HCT116 (cell line): ENCODE results near the gene ATG16L2. TPM values are rescaled to one million over a fixed set of nuclear protein-coding genes. Genes with fewer than 3 reads are reported as not detected.

Experiments
- ATAC-seq: fragments of 200-7000 bp; cut with Tn5 transposase; 2 replicates; pipeline ENCODE4 v1.9.1; 2020; ENCODE audit warnings: mild to moderate bottlenecking, moderate library complexity
- BruUV-seq: library from RNA; stranded (reverse); fragments of 400-500 nt; replicated peaks from 2 replicates; lab custom pipeline; 2021; lab: Mats Ljungman, UMichigan
- CTCF ChIA-PET: fragments of 300-600 bp; sonication (Branson Sonifier 250); formaldehyde crosslinking; loops from one replicate; lab custom pipeline; 2021; ENCODE audit warnings: antibody characterized with exemption; lab: Charles Lee
- POLR2A ChIA-PET: fragments of 300-600, 350-600 bp; sonication (Branson Sonifier 250); formaldehyde crosslinking; loops from one replicate; lab custom pipeline; 2021; ENCODE audit warnings: antibody characterized with exemption; lab: Charles Lee
- RAD21 ChIA-PET, 2 experiments: fragments of 300-600 bp; sonication (Branson Sonifier 250); formaldehyde crosslinking; loops; one replicate each; lab custom pipeline; 2023; ENCODE audit warnings: low total read pairs in 2 of 2; ENCODE audit not compliant: uncharacterized antibody in 2 of 2, unreplicated experiment in 2 of 2, low non-redundant PET in 1 of 2; lab: Charles Lee
- DNase-seq: peaks from one replicate; pipeline ENCODE4 v3.0.0-alpha.2; 2010; ENCODE audit warnings: low read depth, low spot score
- H2AFZ ChIP-seq: fragments of 200-600 bp; shearing (Covaris generic), sonication (generic); 2 replicates; pipeline ENCODE4 v1.6.1; 2017; ENCODE audit warnings: low read depth, mixed run types, mixed read lengths, antibody characterized with exemption, low read length; ENCODE audit not compliant: poor library complexity, severe bottlenecking
- H3K27ac ChIP-seq: 2 replicates; pipeline ENCODE4 v1.5.1; 2012; ENCODE audit warnings: low read depth, low read length
- H3K27me3 ChIP-seq: fragments of 200-600 bp; sonication (generic); 2 replicates; pipeline ENCODE4 v1.6.1; 2016; ENCODE audit warnings: mixed run types, low read length, mixed read lengths; ENCODE audit not compliant: insufficient read depth
- H3K36me3 ChIP-seq, 2 experiments: fragments of 200-500 bp in 1 of 2; fragments of 200-600 bp in 1 of 2; sonication (Bioruptor generic) in 1 of 2; sonication (generic) in 1 of 2; 2 replicates each; pipeline versions ENCODE4 v1.5.1 to v1.6.1; 2014 to 2016; ENCODE audit warnings: low read length in 2 of 2, inconsistent platforms in 1 of 2, mixed read lengths in 1 of 2, mixed run types in 1 of 2; ENCODE audit not compliant: insufficient read depth in 2 of 2, control insufficient read depth in 1 of 2
- H3K4me1 ChIP-seq, 2 experiments: fragments of 200-600 bp in 1 of 2; sonication (generic) in 1 of 2; 2 replicates each; pipeline versions ENCODE4 v1.5.1 to v1.6.1; 2012 to 2017; ENCODE audit warnings: low read length in 2 of 2, inconsistent platforms in 1 of 2, mild to moderate bottlenecking in 1 of 2, mixed read lengths in 1 of 2, mixed run types in 1 of 2, moderate library complexity in 1 of 2; ENCODE audit not compliant: insufficient read depth in 2 of 2, control insufficient read depth in 1 of 2
- H3K4me2 ChIP-seq: fragments of 200-600 bp; sonication (generic); 2 replicates; pipeline ENCODE4 v1.6.1; 2017; ENCODE audit warnings: mixed run types, low read length, mixed read lengths
- H3K4me3 ChIP-seq, 2 experiments: fragments of 200-600 bp in 1 of 2; sonication (generic) in 1 of 2; replicated peaks in 1 of 2; 2 replicates each; pipeline ENCODE4 v1.5.1; 2011 to 2016; ENCODE audit warnings: low read length in 2 of 2, control low read depth in 1 of 2, low read depth in 1 of 2, mild to moderate bottlenecking in 1 of 2, mixed read lengths in 1 of 2, mixed run types in 1 of 2
- H3K79me2 ChIP-seq: fragments of 200-600 bp; sonication (generic); 2 replicates; pipeline ENCODE4 v1.6.1; 2017; ENCODE audit warnings: mild to moderate bottlenecking, mixed run types, low read length, moderate library complexity, mixed read lengths; ENCODE audit not compliant: insufficient read depth
- H3K9ac ChIP-seq: fragments of 200-600 bp; sonication (generic); 2 replicates; pipeline ENCODE4 v1.6.1; 2016; ENCODE audit warnings: low read length, mixed read lengths
- H3K9me2 ChIP-seq: fragments of 200-600 bp; sonication (generic), shearing (Covaris generic); 2 replicates; pipeline ENCODE4 v1.6.1; 2017; ENCODE audit warnings: mixed run types, mild to moderate bottlenecking, moderate library complexity; ENCODE audit not compliant: insufficient read depth
- H3K9me3 ChIP-seq, 2 experiments: fragments of 200-500 bp in 1 of 2; fragments of 200-600 bp in 1 of 2; sonication (Bioruptor generic) in 1 of 2; sonication (generic) in 1 of 2; 2 replicates each; pipeline ENCODE4 v1.6.1; 2014 to 2017; ENCODE audit warnings: low read length in 2 of 2, mixed read lengths in 2 of 2, inconsistent platforms in 1 of 2, low read depth in 1 of 2, mild to moderate bottlenecking in 1 of 2, mixed run types in 1 of 2, moderate library complexity in 1 of 2; ENCODE audit not compliant: control insufficient read depth in 1 of 2, insufficient read depth in 1 of 2
- H4K20me1 ChIP-seq: fragments of 200-600 bp; sonication (generic), shearing (Covaris generic); 2 replicates; pipeline ENCODE4 v1.6.1; 2017; ENCODE audit warnings: mixed run types, mild to moderate bottlenecking, moderate library complexity; ENCODE audit not compliant: insufficient read depth
- CEBPB ChIP-seq: IDR thresholded peaks from 2 replicates; pipeline ENCODE4 v1.6.1; 2012; ENCODE audit warnings: low read depth
- EZH2 ChIP-seq: fragments of 200-600 bp; sonication (generic); IDR thresholded peaks from 2 replicates; pipeline ENCODE4 v1.6.1; 2017; ENCODE audit warnings: antibody characterized with exemption, mixed run types
- EZH2phosphoT487 ChIP-seq: fragments of 200-600 bp; IDR thresholded peaks from 2 replicates; pipeline ENCODE4 v1.6.1; 2018; ENCODE audit warnings: antibody characterized with exemption, borderline replicate concordance
- FOSL1 ChIP-seq: IDR thresholded peaks from 2 replicates; pipeline ENCODE4 v1.6.1; 2012; ENCODE audit warnings: low read depth
- JUND ChIP-seq: IDR thresholded peaks from 2 replicates; pipeline ENCODE4 v1.6.1; 2012
- POLR2A ChIP-seq: IDR thresholded peaks from 2 replicates; pipeline ENCODE4 v1.7.0; 2011; ENCODE audit warnings: borderline replicate concordance; ENCODE audit not compliant: insufficient read depth, insufficient read length; ENCODE audit errors: extremely low read depth
- SRF ChIP-seq: IDR thresholded peaks from 2 replicates; pipeline ENCODE4 v1.6.1; 2012; ENCODE audit warnings: low read depth
- TCF7L2 ChIP-seq: IDR thresholded peaks from 2 replicates; pipeline ENCODE4 v1.7.0; 2011; ENCODE audit warnings: borderline replicate concordance, inconsistent platforms; ENCODE audit not compliant: insufficient read depth, insufficient read length; ENCODE audit errors: extremely low read depth
- YY1 ChIP-seq: IDR thresholded peaks from 2 replicates; pipeline ENCODE4 v1.6.1; 2011; ENCODE audit warnings: low read length, low read depth, moderate library complexity, mild to moderate bottlenecking; ENCODE audit not compliant: insufficient replicate concordance; ENCODE audit errors: extremely low read depth
- ZFX ChIP-seq: fragments of 450-650 bp; IDR thresholded peaks from 2 replicates; pipeline ENCODE4 v1.6.1; 2017
- intact Hi-C: fragments of 100-400 bp; cut with micrococcal nuclease; formaldehyde crosslinking; loops from 2 replicates; pipeline ENCODE4 v1.10.0; 2022
- total RNA-seq: library from RNA; stranded (reverse); gene quantifications from one replicate; pipeline ENCODE4 v1.2.1, GENCODE V29; 2021; ENCODE audit not compliant: unreplicated experiment
- TF ChIP-seq, protein P1 (sequence below): IDR thresholded peaks from 2 replicates; pipeline ENCODE4 v1.6.1; 2011; ENCODE audit warnings: mild to moderate bottlenecking, low read length, moderate library complexity; ENCODE audit not compliant: insufficient replicate concordance; ENCODE audit errors: extremely low read depth
- TF ChIP-seq, protein P2 (sequence below): IDR thresholded peaks from 2 replicates; pipeline ENCODE4 v1.6.1; 2012; ENCODE audit warnings: low read depth
- TF ChIP-seq, protein P3 (sequence below), 3 experiments: fragments of 200-600 bp in 1 of 3; sonication (generic) in 1 of 3; IDR thresholded peaks in 2 of 3; conservative IDR thresholded peaks in 1 of 3; 2 replicates each; pipeline ENCODE4 v1.5.1; 2012 to 2017; ENCODE audit warnings: low read depth in 2 of 3, low read length in 2 of 3, antibody characterized with exemption in 1 of 3, borderline replicate concordance in 1 of 3, control low read depth in 1 of 3, mild to moderate bottlenecking in 1 of 3, mixed read lengths in 1 of 3, mixed run types in 1 of 3, moderate library complexity in 1 of 3; ENCODE audit not compliant: insufficient read depth in 1 of 3

ATG16L2 gene
- total RNA-seq, 1 experiment from 2014 or later: 15.2 TPM

DNA sequence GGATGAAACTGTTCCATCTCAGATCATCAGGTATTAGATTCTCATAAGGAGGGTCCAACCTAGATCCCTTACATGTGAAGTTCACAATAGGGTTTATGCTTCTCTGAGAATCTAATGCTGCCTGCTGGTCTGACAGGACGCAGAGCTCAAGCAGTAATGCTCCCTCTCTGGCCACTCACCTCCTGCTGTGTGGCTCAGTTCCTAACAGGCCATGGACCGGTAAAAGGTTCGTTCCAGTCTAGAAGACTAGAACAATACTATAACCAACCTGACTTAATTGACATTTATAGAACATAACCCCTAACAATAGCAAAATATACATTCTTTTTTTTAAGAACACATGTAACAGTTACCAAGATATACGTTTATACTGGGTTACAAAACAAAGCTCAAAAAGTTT, 45.8 kb downstream of the ATG16L2 start:
- Histone ChIP-seq H3K9me2 (no peaks in the 10 kb centered on the region), H3K79me2 (no peaks in the 10 kb centered on the region), H2AFZ (no peak overlapping the region), H3K4me2 (no peak overlapping the region), H3K27me3 (no peaks in the 10 kb centered on the region), H4K20me1 (no peaks in the 10 kb centered on the region), H3K4me3 (no peak overlapping the region), H3K9ac (no peak overlapping the region), H3K36me3 (no peaks in the 10 kb centered on the region), H3K27ac (no peak overlapping the region), H3K4me1 (no peaks in the 10 kb centered on the region), H3K9me3 (no peaks in the 10 kb centered on the region)
- TF ChIP-seq, protein P1, sequence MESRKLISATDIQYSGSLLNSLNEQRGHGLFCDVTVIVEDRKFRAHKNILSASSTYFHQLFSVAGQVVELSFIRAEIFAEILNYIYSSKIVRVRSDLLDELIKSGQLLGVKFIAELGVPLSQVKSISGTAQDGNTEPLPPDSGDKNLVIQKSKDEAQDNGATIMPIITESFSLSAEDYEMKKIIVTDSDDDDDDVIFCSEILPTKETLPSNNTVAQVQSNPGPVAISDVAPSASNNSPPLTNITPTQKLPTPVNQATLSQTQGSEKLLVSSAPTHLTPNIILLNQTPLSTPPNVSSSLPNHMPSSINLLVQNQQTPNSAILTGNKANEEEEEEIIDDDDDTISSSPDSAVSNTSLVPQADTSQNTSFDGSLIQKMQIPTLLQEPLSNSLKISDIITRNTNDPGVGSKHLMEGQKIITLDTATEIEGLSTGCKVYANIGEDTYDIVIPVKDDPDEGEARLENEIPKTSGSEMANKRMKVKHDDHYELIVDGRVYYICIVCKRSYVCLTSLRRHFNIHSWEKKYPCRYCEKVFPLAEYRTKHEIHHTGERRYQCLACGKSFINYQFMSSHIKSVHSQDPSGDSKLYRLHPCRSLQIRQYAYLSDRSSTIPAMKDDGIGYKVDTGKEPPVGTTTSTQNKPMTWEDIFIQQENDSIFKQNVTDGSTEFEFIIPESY: no peak
- TF ChIP-seq POLR2A: no peak
- TF ChIP-seq, protein P2, sequence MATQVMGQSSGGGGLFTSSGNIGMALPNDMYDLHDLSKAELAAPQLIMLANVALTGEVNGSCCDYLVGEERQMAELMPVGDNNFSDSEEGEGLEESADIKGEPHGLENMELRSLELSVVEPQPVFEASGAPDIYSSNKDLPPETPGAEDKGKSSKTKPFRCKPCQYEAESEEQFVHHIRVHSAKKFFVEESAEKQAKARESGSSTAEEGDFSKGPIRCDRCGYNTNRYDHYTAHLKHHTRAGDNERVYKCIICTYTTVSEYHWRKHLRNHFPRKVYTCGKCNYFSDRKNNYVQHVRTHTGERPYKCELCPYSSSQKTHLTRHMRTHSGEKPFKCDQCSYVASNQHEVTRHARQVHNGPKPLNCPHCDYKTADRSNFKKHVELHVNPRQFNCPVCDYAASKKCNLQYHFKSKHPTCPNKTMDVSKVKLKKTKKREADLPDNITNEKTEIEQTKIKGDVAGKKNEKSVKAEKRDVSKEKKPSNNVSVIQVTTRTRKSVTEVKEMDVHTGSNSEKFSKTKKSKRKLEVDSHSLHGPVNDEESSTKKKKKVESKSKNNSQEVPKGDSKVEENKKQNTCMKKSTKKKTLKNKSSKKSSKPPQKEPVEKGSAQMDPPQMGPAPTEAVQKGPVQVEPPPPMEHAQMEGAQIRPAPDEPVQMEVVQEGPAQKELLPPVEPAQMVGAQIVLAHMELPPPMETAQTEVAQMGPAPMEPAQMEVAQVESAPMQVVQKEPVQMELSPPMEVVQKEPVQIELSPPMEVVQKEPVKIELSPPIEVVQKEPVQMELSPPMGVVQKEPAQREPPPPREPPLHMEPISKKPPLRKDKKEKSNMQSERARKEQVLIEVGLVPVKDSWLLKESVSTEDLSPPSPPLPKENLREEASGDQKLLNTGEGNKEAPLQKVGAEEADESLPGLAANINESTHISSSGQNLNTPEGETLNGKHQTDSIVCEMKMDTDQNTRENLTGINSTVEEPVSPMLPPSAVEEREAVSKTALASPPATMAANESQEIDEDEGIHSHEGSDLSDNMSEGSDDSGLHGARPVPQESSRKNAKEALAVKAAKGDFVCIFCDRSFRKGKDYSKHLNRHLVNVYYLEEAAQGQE: no peak
- TF ChIP-seq CEBPB: no peak
- TF ChIP-seq YY1: no peak
- no peak for TF ChIP-seq SRF
- no peak for TF ChIP-seq FOSL1
- TF ChIP-seq JUND: no peak
- TF ChIP-seq, protein P3, sequence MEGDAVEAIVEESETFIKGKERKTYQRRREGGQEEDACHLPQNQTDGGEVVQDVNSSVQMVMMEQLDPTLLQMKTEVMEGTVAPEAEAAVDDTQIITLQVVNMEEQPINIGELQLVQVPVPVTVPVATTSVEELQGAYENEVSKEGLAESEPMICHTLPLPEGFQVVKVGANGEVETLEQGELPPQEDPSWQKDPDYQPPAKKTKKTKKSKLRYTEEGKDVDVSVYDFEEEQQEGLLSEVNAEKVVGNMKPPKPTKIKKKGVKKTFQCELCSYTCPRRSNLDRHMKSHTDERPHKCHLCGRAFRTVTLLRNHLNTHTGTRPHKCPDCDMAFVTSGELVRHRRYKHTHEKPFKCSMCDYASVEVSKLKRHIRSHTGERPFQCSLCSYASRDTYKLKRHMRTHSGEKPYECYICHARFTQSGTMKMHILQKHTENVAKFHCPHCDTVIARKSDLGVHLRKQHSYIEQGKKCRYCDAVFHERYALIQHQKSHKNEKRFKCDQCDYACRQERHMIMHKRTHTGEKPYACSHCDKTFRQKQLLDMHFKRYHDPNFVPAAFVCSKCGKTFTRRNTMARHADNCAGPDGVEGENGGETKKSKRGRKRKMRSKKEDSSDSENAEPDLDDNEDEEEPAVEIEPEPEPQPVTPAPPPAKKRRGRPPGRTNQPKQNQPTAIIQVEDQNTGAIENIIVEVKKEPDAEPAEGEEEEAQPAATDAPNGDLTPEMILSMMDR (IDR thresholded peaks at IDR 0.05 in 2 of 3, conservative IDR thresholded peaks at IDR 0.05 in 1 of 3; ENCODE audit: borderline replicate concordance in 1 of 3, insufficient read depth in 1 of 3, low read depth in 2 of 3, low read length in 2 of 3): no peak
- no peak for TF ChIP-seq ZFX
- TF ChIP-seq TCF7L2: no peak
- no peak for TF ChIP-seq EZH2phosphoT487
- no peak for TF ChIP-seq EZH2
- ATAC-seq (no peak), DNase-seq (no peak)
- POLR2A ChIA-PET: no interaction called here
- CTCF ChIA-PET: no interaction called here
- intact Hi-C loops: no loop called here
- no TSS peak for BruUV-seq
- RAD21 ChIA-PET: no interaction called here
